GM12878 (cell line): ENCODE data around the gene GABRB1. TPM values are rescaled to one million over a fixed set of nuclear protein-coding genes. Genes with fewer than 3 reads are reported as not detected.

ENCODE experiments used
- ATAC-seq: fragments of 200-7000 bp; cut with Tn5 transposase; 3 replicates; pipeline ENCODE4 v1.9.1; 2020; ENCODE audit warnings: mild to moderate bottlenecking, moderate library complexity
- BruUV-seq: library from RNA; stranded (reverse); fragments of 400-500 nt; replicated peaks from 2 replicates; lab custom pipeline; 2021; lab: Mats Ljungman, UMichigan
- CTCF ChIA-PET: fragments of 300-600 bp; sonication (Branson Sonifier 250); formaldehyde crosslinking; extraction: SDS; loops from one replicate; lab custom pipeline; 2021; ENCODE audit warnings: inconsistent platforms; lab: Yijun Ruan, JAX
- POLR2A ChIA-PET: fragments of 350-600 bp; formaldehyde crosslinking; extraction: SDS; loops from one replicate; lab custom pipeline; 2021; ENCODE audit warnings: inconsistent platforms; lab: Charles Lee
- RAD21 ChIA-PET: fragments of 300-600 bp; sonication (Branson Sonifier 250); formaldehyde crosslinking; loops from one replicate; lab custom pipeline; 2023; ENCODE audit warnings: antibody characterized with exemption; ENCODE audit not compliant: unreplicated experiment; lab: Charles Lee
- SMC1A ChIA-PET: fragments of 300-600 bp; sonication (Branson Sonifier 250); formaldehyde crosslinking; loops from one replicate; lab custom pipeline; 2023; ENCODE audit not compliant: unreplicated experiment, uncharacterized antibody; lab: Charles Lee
- DNase-seq: peaks from one replicate; pipeline ENCODE4 v3.0.0-alpha.2; 2011; ENCODE audit warnings: low read depth, low spot score
- FAIRE-seq: peaks from 3 replicates; lab custom pipeline; 2011; peaks lifted over from hg19 to GRCh38; lab: Jason Lieb, UNC
- H2AFZ ChIP-seq: 2 replicates; pipeline ENCODE4 v1.6.0; 2011; ENCODE audit warnings: low read depth, low read length, control low read depth; ENCODE audit not compliant: control insufficient read depth
- H3K27ac ChIP-seq: 2 replicates; pipeline ENCODE4 v1.5.1; 2011; ENCODE audit warnings: control low read depth; ENCODE audit not compliant: control insufficient read depth, insufficient read depth
- H3K27me3 ChIP-seq, 2 experiments: replicated peaks in 1 of 2; 2 replicates each; pipeline versions ENCODE4 v1.6.0 to v1.6.1; 2011; ENCODE audit warnings: low read length in 1 of 2; ENCODE audit not compliant: control insufficient read depth in 2 of 2, insufficient read depth in 2 of 2
- H3K36me3 ChIP-seq, 2 experiments: 2 replicates each; pipeline ENCODE4 v1.5.1; 2011; ENCODE audit warnings: low read length in 1 of 2; ENCODE audit not compliant: control insufficient read depth in 2 of 2, insufficient read depth in 2 of 2
- H3K4me1 ChIP-seq: 2 replicates; pipeline ENCODE4 v1.6.1; 2011; ENCODE audit warnings: mild to moderate bottlenecking, low read length, moderate library complexity, mixed read lengths; ENCODE audit not compliant: control insufficient read depth, insufficient read depth
- H3K4me2 ChIP-seq: 2 replicates; pipeline ENCODE4 v1.6.0; 2011; ENCODE audit warnings: control low read depth; ENCODE audit not compliant: control insufficient read depth, insufficient read depth
- H3K4me3 ChIP-seq: fragments of 200-600 bp; sonication (generic); 2 replicates; pipeline ENCODE4 v1.5.1; 2016
- H3K79me2 ChIP-seq: 2 replicates; pipeline ENCODE4 v1.6.0; 2011; ENCODE audit warnings: low read length; ENCODE audit not compliant: control insufficient read depth, insufficient read depth
- H3K9ac ChIP-seq: 2 replicates; pipeline ENCODE4 v1.8.0; 2011; ENCODE audit warnings: low read length, control low read depth, mixed read lengths; ENCODE audit not compliant: control insufficient read depth, insufficient read depth
- H3K9me3 ChIP-seq: replicated peaks from 3 replicates; pipeline ENCODE4 v1.5.1; 2011; ENCODE audit warnings: mild to moderate bottlenecking, low read length; ENCODE audit not compliant: control insufficient read depth, insufficient read depth
- H4K20me1 ChIP-seq: 2 replicates; pipeline ENCODE4 v1.6.0; 2011; ENCODE audit not compliant: control insufficient read depth, insufficient read depth
- BCLAF1 ChIP-seq: fragments of 450-650 bp; IDR thresholded peaks from 2 replicates; pipeline ENCODE4 v1.6.1; 2017; ENCODE audit warnings: antibody characterized with exemption, mild to moderate bottlenecking, moderate library complexity
- BRCA1 ChIP-seq: IDR thresholded peaks from 2 replicates; pipeline ENCODE4 v1.6.1; 2011; ENCODE audit warnings: low read depth, low read length, improper control_type of control experiment
- CTCF ChIP-seq, 3 experiments: IDR thresholded peaks in 2 of 3; conservative IDR thresholded peaks in 1 of 3; 2 replicates each; pipeline ENCODE4 v1.5.1; 2011; ENCODE audit warnings: low read depth in 3 of 3, low read length in 3 of 3, mild to moderate bottlenecking in 3 of 3, control low read depth in 2 of 3, moderate library complexity in 2 of 3, inconsistent platforms in 1 of 3, mixed read lengths in 1 of 3; ENCODE audit not compliant: control insufficient read depth in 2 of 3, insufficient read depth in 1 of 3; ENCODE audit errors: extremely low read depth in 1 of 3
- GABPA ChIP-seq: IDR thresholded peaks from 2 replicates; pipeline ENCODE4 v1.6.1; 2014; ENCODE audit warnings: antibody characterized with exemption, low read depth, mild to moderate bottlenecking, inconsistent platforms
- JUND ChIP-seq: IDR thresholded peaks from 2 replicates; pipeline ENCODE4 v1.6.1; 2012; ENCODE audit warnings: low read depth, mild to moderate bottlenecking, low read length, improper control_type of control experiment, moderate library complexity
- NBN ChIP-seq: fragments of 450-650 bp; IDR thresholded peaks from 2 replicates; pipeline ENCODE4 v1.6.1; 2016
- PAX5 ChIP-seq: IDR thresholded peaks from 2 replicates; pipeline ENCODE4 v1.6.1; 2011; ENCODE audit warnings: low read depth, low read length, borderline replicate concordance
- RAD21 ChIP-seq: IDR thresholded peaks from 2 replicates; pipeline ENCODE4 v1.6.1; 2011; ENCODE audit warnings: mild to moderate bottlenecking, low read depth, low read length, moderate library complexity; ENCODE audit not compliant: insufficient read depth
- ZNF207 ChIP-seq: fragments of 450-650 bp; IDR thresholded peaks from 2 replicates; pipeline ENCODE4 v1.6.1; 2014; ENCODE audit warnings: antibody characterized with exemption, mild to moderate bottlenecking, borderline replicate concordance
- WGBS: methylation state at CpG from one replicate; pipeline ENCODE4 v1.1.6; 2016; ENCODE audit warnings: low lambda C conversion rate; ENCODE audit not compliant: insufficient replicate concordance, insufficient coverage; ENCODE audit errors: missing lambda C conversion rate; 5-methylcytosine and 5-hydroxymethylcytosine counted together
- in situ Hi-C: fragments of 300-500 bp; cut with MboI; formaldehyde crosslinking; loops from 9 replicates; pipeline ENCODE4 v1.14.3; 2018; ENCODE audit warnings: mixed read lengths
- intact Hi-C: fragments of 100-400 bp; cut with micrococcal nuclease; formaldehyde crosslinking; loops from one replicate; pipeline ENCODE4 v1.14.2; 2022; ENCODE audit not compliant: unreplicated experiment
- polyA plus RNA-seq, 11 experiments: library from polyadenylated mRNA; depleted of rRNA in 4 of 11; unstranded in 6 of 11; stranded (reverse) in 5 of 11; fragments of >200 nt; fragmentation: Nextera tagmentation in 4 of 11; fragmentation: Illumina TruSeq in 1 of 11; extraction: Ambion mirVana in 4 of 11; extraction: Trizol in 1 of 11; gene quantifications; 1 replicate in 1 of 11; 2 replicates in 10 of 11; pipeline versions ENCODE4 v1.2.1 to v1.2.3, GENCODE V29; 2011 to 2016; ENCODE audit warnings: inconsistent platforms in 2 of 11, missing spikeins in 2 of 11, low read depth in 1 of 11
- total RNA-seq, 4 experiments: library from RNA; depleted of rRNA in 3 of 4; stranded (reverse); fragments of >200 nt in 3 of 4; fragmentation: Illumina TruSeq in 1 of 4; extraction: Trizol in 1 of 4; gene quantifications; 2 replicates each; pipeline versions ENCODE4 v1.2.1 to v1.2.3, GENCODE V29; 2013 to 2021

The GABRB1 gene
- total and polyA plus RNA-seq, 10 of the 15 experiments (the other 5 are each of a cell fraction or from before 2014, with no cell fraction given): 0.13 to 0.92 TPM; not detected in 8

GRCh38 chr4:47106561-47106960, 75.2 kb downstream of the GABRB1 start (continued):
- no peak for TF ChIP-seq JUND
- TF ChIP-seq NBN: no peak

- BruUV-seq: no TSS peak
- Histone ChIP-seq H3K9ac (no peak overlapping the region), H3K4me3 (no peak overlapping the region), H3K4me1 (no peaks in the 10 kb centered on the region)
- no peak for DNase-seq
- peak in 2 of 3 experiments; percentile 5 to 29; a peak in 1 of 6 replicates for TF ChIP-seq CTCF (IDR thresholded peaks at IDR 0.05 in 2 of 3, conservative IDR thresholded peaks at IDR 0.05 in 1 of 3; ENCODE audit: control insufficient read depth in 2 of 3, extremely low read depth in 1 of 3, insufficient read depth in 1 of 3, low read depth in 3 of 3, low read length in 3 of 3)
- TF ChIP-seq BRCA1: no peak
- no peak for TF ChIP-seq ZNF207
- no peak for TF ChIP-seq BCLAF1
- no peak for TF ChIP-seq PAX5
- no peak for TF ChIP-seq GABPA
- TF ChIP-seq RAD21: peak; percentile 31; the same call in 1 of the 2 replicates
- TF ChIP-seq, all 136 proteins: peak for 2
- POLR2A ChIA-PET: no interaction called here
- Histone ChIP-seq H3K4me2 (no peak overlapping the region), H3K79me2 (no peaks in the 10 kb centered on the region), H3K36me3 (no peaks in the 10 kb centered on the region), H3K27me3 (no peaks in the 10 kb centered on the region), H4K20me1 (no peaks in the 10 kb centered on the region), H3K27ac (no peak overlapping the region), H3K9me3 (no peaks in the 10 kb centered on the region), H2AFZ (no peak overlapping the region)
- FAIRE-seq (no peak), ATAC-seq (0 out of 3 replicates have a peak, but pooled peaks have one; percentile 36)
- RAD21 ChIA-PET: interaction anchor here (1.3 to 4.8 kb wide), 4 partner anchors 10 to 19 kb away, joined by 3 to 54 read pairs (median 6); no protein-coding TSS in a partner anchor
- 7% methylated on average over 2 of the region's 2 CpGs for WGBS
- in situ Hi-C loops: no loop called here
- SMC1A ChIA-PET: interaction anchor here (0.7 to 6.8 kb wide), 8 partner anchors 10 to 177 kb away, joined by 3 to 59 read pairs (median 3); no protein-coding TSS in a partner anchor
- intact Hi-C loops: loop anchor here (5.0 kb wide), 1 partner anchor 262 kb away; no protein-coding TSS in a partner anchor
- CTCF ChIA-PET: interaction anchor here (0.8 to 9.0 kb wide), 11 partner anchors 10 to 730 kb away, joined by 3 to 101 read pairs (median 4); no protein-coding TSS in a partner anchor
Observed at GRCh38 chr4:47109379-47109778, 78.0 kb downstream of the GABRB1 start.
